SK-N-MC (cell line): Measurements from ENCODE around the gene CLSTN2.

Source experiments
- EZH2 ChIP-seq: fragments of 200-600 bp; sonication (generic); IDR thresholded peaks from one replicate; pipeline ENCODE4 v1.6.1; 2017; ENCODE audit warnings: antibody characterized with exemption
- FOXP2 ChIP-seq: optimal IDR thresholded peaks from 2 replicates; pipeline ENCODE3; 2011; ENCODE audit warnings: mild to moderate bottlenecking, moderate library complexity; ENCODE audit not compliant: insufficient read depth; ENCODE audit errors: extremely low read length, control extremely low read depth
- POLR2AphosphoS5 ChIP-seq: IDR thresholded peaks from 2 replicates; pipeline ENCODE4 v1.6.1; 2012; ENCODE audit warnings: mild to moderate bottlenecking, low read depth, low read length, borderline replicate concordance

DNA sequence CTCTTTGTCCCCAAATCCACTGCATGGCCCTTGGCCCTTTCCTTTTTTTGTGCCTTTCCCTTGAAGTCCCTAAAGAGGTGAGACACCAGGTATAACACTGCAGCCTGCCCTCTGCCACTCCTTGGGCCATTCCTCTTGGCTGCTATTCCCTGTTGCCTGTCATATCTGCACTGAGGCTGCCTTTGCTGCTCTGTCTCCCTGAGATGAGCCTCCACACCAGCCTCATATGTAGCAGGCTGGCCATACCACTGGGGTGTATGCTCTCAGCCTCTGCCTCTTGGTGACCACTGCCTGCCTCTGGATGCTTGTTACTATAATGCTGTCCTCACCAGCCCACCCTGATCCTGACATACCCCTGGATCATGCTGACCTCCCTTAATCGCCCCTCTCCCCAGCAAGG, 252.0 kb downstream of the CLSTN2 start:
- TF ChIP-seq POLR2AphosphoS5, result no peak
- no peak for TF ChIP-seq FOXP2
- TF ChIP-seq EZH2, result no peak
